ENCODE results near the gene YJEFN3.

YJEFN3 gene

GRCh38 chr19:19528721-19529490 lies at the start of gene YJEFN3:
YJEFN3 (plus strand) TSS chr19:19528911; CDS start chr19:19528933, 22 bp downstream.
- DNase-seq (ENCODE audit: low spot score) (no peak), FAIRE-seq (no peak)

GRCh38 chr19:19480688-19481087 lies 48.0 kb upstream of the YJEFN3 start:
- no peak for FAIRE-seq
- no peak for DNase-seq (ENCODE audit: low spot score)

- DNase-seq (ENCODE audit: low spot score) (no peak), FAIRE-seq (no peak)
Observed at GRCh38 chr19:19482809-19483596, 45.7 kb upstream of the YJEFN3 start.

- FAIRE-seq = no peak
- DNase-seq (ENCODE audit: low spot score) = no peak
Observed at GRCh38 chr19:19485161-19485997, 43.3 kb upstream of the YJEFN3 start.

- FAIRE-seq = no peak
- no peak for DNase-seq (ENCODE audit: low spot score)
Observed at GRCh38 chr19:19485998-19486290, 42.8 kb upstream of the YJEFN3 start.

- FAIRE-seq (no peak), DNase-seq (ENCODE audit: low spot score) (no peak)
Observed at GRCh38 chr19:19486343-19487076, 42.2 kb upstream of the YJEFN3 start.

- FAIRE-seq = no peak
- DNase-seq (ENCODE audit: low spot score) = no peak
Observed at GRCh38 chr19:19487077-19487949, 41.4 kb upstream of the YJEFN3 start.

- peak; percentile 71 for FAIRE-seq
- peak; percentile 59 for DNase-seq (ENCODE audit: low spot score)
Observed at GRCh38 chr19:19487950-19488874, 40.5 kb upstream of the YJEFN3 start.

GRCh38 chr19:19488875-19489690 lies 39.6 kb upstream of the YJEFN3 start:
- DNase-seq (ENCODE audit: low spot score) = peak; percentile 84
- peak; percentile 58 for FAIRE-seq

GRCh38 chr19:19489804-19490204 lies 38.9 kb upstream of the YJEFN3 start:
- DNase-seq (ENCODE audit: low spot score) (no peak), FAIRE-seq (no peak)

- peak; percentile 63 for FAIRE-seq
- peak; percentile 58 for DNase-seq (ENCODE audit: low spot score)
Observed at GRCh38 chr19:19490214-19490968, 38.3 kb upstream of the YJEFN3 start.

- DNase-seq (ENCODE audit: low spot score) (no peak), FAIRE-seq (no peak)
Observed at GRCh38 chr19:19491321-19492025, 37.2 kb upstream of the YJEFN3 start.

GRCh38 chr19:19492026-19492610 lies 36.6 kb upstream of the YJEFN3 start:
- FAIRE-seq (no peak), DNase-seq (ENCODE audit: low spot score) (no peak)

- DNase-seq (ENCODE audit: low spot score) = no peak
- no peak for FAIRE-seq
Observed at GRCh38 chr19:19493841-19494546, 34.7 kb upstream of the YJEFN3 start.

GRCh38 chr19:19495614-19496603 lies 32.8 kb upstream of the YJEFN3 start:
- DNase-seq (ENCODE audit: low spot score) (no peak), FAIRE-seq (no peak)

Measured in RCC 7860 (cell line).